Sigmoid colon (tissue), 7 donors: Measurements from ENCODE around the gene NUP54. TPM values are rescaled to one million over a fixed set of nuclear protein-coding genes. Genes with fewer than 3 reads are reported as not detected.

Experiments
- DNase-seq: peaks from one replicate; pipeline ENCODE4 v3.0.0-alpha.2; 2019
- H3K27ac ChIP-seq, 4 donors: fragments of 200-600 bp; sonication (generic); one replicate each; pipeline ENCODE4 v1.5.1; 2016 to 2019; ENCODE audit warnings: mild to moderate bottlenecking in 1 of 4
- H3K27me3 ChIP-seq, 3 donors: fragments of 200-600 bp; sonication (generic); one replicate each; pipeline ENCODE4 v1.5.1; 2019; ENCODE audit warnings: mild to moderate bottlenecking in 1 of 3
- H3K36me3 ChIP-seq, 4 donors: fragments of 200-600 bp; sonication (generic); one replicate each; pipeline ENCODE4 v1.5.1; 2016 to 2019
- H3K4me1 ChIP-seq, 4 donors: fragments of 200-600 bp; sonication (generic); one replicate each; pipeline ENCODE4 v1.5.1; 2017 to 2019
- H3K4me3 ChIP-seq, 4 donors: fragments of 200-600 bp; sonication (generic); one replicate each; pipeline ENCODE4 v1.5.1; 2017 to 2019; ENCODE audit warnings: mild to moderate bottlenecking in 2 of 4, moderate library complexity in 1 of 4
- H3K9me3 ChIP-seq, 4 donors: fragments of 200-600 bp in 3 of 4; sonication (generic) in 3 of 4; one replicate each; pipeline versions ENCODE4 v1.5.1 to v1.6.1; 2013 to 2019
- EP300 ChIP-seq, 4 donors: sonication (generic); formaldehyde crosslinking; IDR thresholded peaks; one replicate each; pipeline ENCODE4 v1.6.1; 2017; ENCODE audit warnings: antibody characterized with exemption in 4 of 4
- POLR2A ChIP-seq, 2 donors: fragments of 450-650 bp; IDR thresholded peaks; one replicate each; pipeline ENCODE4 v1.6.1; 2016; ENCODE audit warnings: antibody characterized with exemption in 2 of 2, mild to moderate bottlenecking in 2 of 2, moderate library complexity in 2 of 2
- POLR2AphosphoS5 ChIP-seq, 4 donors: sonication (generic); formaldehyde crosslinking; IDR thresholded peaks; one replicate each; pipeline ENCODE4 v1.6.1; 2017; ENCODE audit warnings: antibody characterized with exemption in 4 of 4
- WGBS, 2 donors: extraction: QIAGEN DNeasy Blood & Tissue Kit; methylation state at CpG; one replicate each; pipeline ENCODE4 v1.1.7; 2013; 5-methylcytosine and 5-hydroxymethylcytosine counted together
- intact Hi-C: fragments of 100-400 bp; cut with DNase I; formaldehyde crosslinking; loops from one replicate; pipeline ENCODE4 v1.15.1; 2023
- polyA plus RNA-seq, 3 donors: library from polyadenylated mRNA; stranded (reverse); fragments of 200-250 nt; gene quantifications; one replicate each; pipeline ENCODE4 v1.2.3, GENCODE V29; 2013
- total RNA-seq, 4 donors: library from RNA; depleted of rRNA; stranded (reverse); fragments of >200 nt; gene quantifications; one replicate each; pipeline ENCODE4 v1.1.0, GENCODE V29; 2016
- TF ChIP-seq, protein P1 (sequence below), 4 experiments: fragments of 450-650 bp in 3 of 4; fragments of 200-600 bp in 1 of 4; IDR thresholded peaks; one replicate each; pipeline ENCODE4 v1.5.1; 2016 to 2019; ENCODE audit warnings: antibody characterized with exemption in 4 of 4, mild to moderate bottlenecking in 3 of 4, moderate library complexity in 2 of 4
- donor health status: healthy with polysubstance abuse.
- donor health status: Bipolar disorder and iron deficiency.
- donor health status: healthy.

The NUP54 gene
- total and polyA plus RNA-seq, 7 donors, result 16.6 to 57.9 (median 38.0) TPM

GRCh38 chr4:76174216-76174615 lies 26.0 kb upstream of the NUP54 start:
- H3K27ac ChIP-seq, result peak overlapping the region in 3 of 4 donors; percentile 34 to 43 (median 36)

GRCh38 chr4:76168688-76169087 lies 20.5 kb upstream of the NUP54 start:
- no peak for DNase-seq
- H3K4me1 ChIP-seq, result peaks cover 0 to under 1% (median 0%) of the 10 kb centered on the region in 4 donors
- WGBS, 2 donors, result 97 to 98% methylated on average over 3 of the region's 3 CpGs
- no peaks in the 10 kb centered on the region for H3K9me3 ChIP-seq
- no peak overlapping the region for H3K4me3 ChIP-seq
- no peaks in the 10 kb centered on the region for H3K27me3 ChIP-seq
- intact Hi-C loops, result no loop called here
- peaks cover 18 to 89% (median 36%) of the 10 kb centered on the region in 4 donors for H3K36me3 ChIP-seq
- no peak for TF ChIP-seq POLR2AphosphoS5 (IDR thresholded peaks at IDR 0.05)
- TF ChIP-seq, protein P1, sequence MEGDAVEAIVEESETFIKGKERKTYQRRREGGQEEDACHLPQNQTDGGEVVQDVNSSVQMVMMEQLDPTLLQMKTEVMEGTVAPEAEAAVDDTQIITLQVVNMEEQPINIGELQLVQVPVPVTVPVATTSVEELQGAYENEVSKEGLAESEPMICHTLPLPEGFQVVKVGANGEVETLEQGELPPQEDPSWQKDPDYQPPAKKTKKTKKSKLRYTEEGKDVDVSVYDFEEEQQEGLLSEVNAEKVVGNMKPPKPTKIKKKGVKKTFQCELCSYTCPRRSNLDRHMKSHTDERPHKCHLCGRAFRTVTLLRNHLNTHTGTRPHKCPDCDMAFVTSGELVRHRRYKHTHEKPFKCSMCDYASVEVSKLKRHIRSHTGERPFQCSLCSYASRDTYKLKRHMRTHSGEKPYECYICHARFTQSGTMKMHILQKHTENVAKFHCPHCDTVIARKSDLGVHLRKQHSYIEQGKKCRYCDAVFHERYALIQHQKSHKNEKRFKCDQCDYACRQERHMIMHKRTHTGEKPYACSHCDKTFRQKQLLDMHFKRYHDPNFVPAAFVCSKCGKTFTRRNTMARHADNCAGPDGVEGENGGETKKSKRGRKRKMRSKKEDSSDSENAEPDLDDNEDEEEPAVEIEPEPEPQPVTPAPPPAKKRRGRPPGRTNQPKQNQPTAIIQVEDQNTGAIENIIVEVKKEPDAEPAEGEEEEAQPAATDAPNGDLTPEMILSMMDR (IDR thresholded peaks at IDR 0.05), result no peak
- no peak for TF ChIP-seq POLR2A (IDR thresholded peaks at IDR 0.05)
- TF ChIP-seq EP300 (IDR thresholded peaks at IDR 0.05), result no peak
- no peak overlapping the region for H3K27ac ChIP-seq

More at GRCh38 chr4:76174216-76174615, 26.0 kb upstream of the NUP54 start:
- intact Hi-C loops, result no loop called here
- Histone ChIP-seq H3K4me3 (no peak overlapping the region), H3K27me3 (no peaks in the 10 kb centered on the region), H3K36me3 (peaks cover 5 to 80% (median 22%) of the 10 kb centered on the region in 4 donors), H3K4me1 (peaks cover 0 to 14% (median 8%) of the 10 kb centered on the region in 4 donors), H3K9me3 (no peaks in the 10 kb centered on the region)
- 76 to 85% methylated on average over 6 of the region's 6 CpGs for WGBS, 2 donors
- TF ChIP-seq POLR2A (IDR thresholded peaks at IDR 0.05) (no peak), POLR2AphosphoS5 (IDR thresholded peaks at IDR 0.05) (no peak), EP300 (IDR thresholded peaks at IDR 0.05) (no peak)
- TF ChIP-seq, protein P1 (IDR thresholded peaks at IDR 0.05), result no peak
- DNase-seq, result no peak

DNA sequence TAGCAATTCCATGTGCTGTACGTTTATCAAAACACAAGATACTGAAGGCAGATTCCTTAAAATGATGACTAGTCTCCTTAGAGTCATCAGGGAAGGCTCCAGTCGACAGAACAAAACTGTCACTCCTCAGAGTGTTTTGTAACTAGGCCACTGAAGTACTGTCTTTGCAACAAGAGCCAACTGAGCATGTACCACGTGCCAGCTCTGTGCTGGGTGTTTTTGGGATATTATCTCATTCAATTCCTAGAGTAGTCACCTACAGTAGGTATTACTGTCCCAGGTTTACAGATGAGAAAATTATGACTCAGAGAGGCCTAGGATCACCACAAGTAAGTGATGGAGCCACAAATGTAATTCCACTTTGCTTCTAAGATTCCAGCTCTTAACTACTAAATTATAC lies 18.3 kb upstream of the NUP54 start:
- intact Hi-C loops, result no loop called here
- WGBS, 2 donors, result 93 to 95% methylated on average over 3 of the region's 3 CpGs
- Histone ChIP-seq H3K27ac (no peak overlapping the region), H3K36me3 (peaks cover 15 to 90% (median 47%) of the 10 kb centered on the region in 4 donors), H3K4me3 (no peak overlapping the region), H3K27me3 (no peaks in the 10 kb centered on the region), H3K9me3 (no peaks in the 10 kb centered on the region), H3K4me1 (no peaks in the 10 kb centered on the region)
- no peak for DNase-seq
- TF ChIP-seq POLR2AphosphoS5 (IDR thresholded peaks at IDR 0.05) (no peak), EP300 (IDR thresholded peaks at IDR 0.05) (no peak), POLR2A (IDR thresholded peaks at IDR 0.05) (no peak)
- TF ChIP-seq, protein P1 (IDR thresholded peaks at IDR 0.05), result no peak

DNA sequence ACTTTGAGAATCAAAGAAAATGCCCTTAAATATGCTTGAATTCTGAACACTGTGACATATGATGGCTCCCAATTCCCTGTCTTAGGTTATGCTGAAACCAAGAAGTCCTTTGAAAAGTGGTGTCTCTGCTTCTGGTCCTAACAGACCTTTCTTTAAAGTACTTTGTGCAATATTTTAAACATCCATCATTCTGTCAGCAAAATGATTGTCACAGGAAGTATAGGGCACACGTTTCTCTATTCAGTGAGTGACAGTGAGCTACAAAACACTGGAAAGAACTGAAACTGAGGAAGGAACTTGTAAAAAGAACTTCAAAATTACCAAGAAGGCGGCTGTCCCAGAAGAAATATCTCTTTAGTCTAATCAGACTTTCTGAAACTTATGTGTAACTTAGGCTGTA lies 12.2 kb upstream of the NUP54 start:
- no peaks in the 10 kb centered on the region for H3K27me3 ChIP-seq
- H3K4me3 ChIP-seq, result no peak overlapping the region
- no peak for TF ChIP-seq EP300 (IDR thresholded peaks at IDR 0.05)
- TF ChIP-seq, protein P1 (IDR thresholded peaks at IDR 0.05), result no peak
- TF ChIP-seq POLR2A (IDR thresholded peaks at IDR 0.05), result no peak
- TF ChIP-seq POLR2AphosphoS5 (IDR thresholded peaks at IDR 0.05), result no peak
- H3K36me3 ChIP-seq, result peaks cover 10 to 69% (median 38%) of the 10 kb centered on the region in 4 donors
- WGBS, 2 donors, result 20 to 54% methylated on average over 2 of the region's 2 CpGs
- H3K9me3 ChIP-seq, result no peaks in the 10 kb centered on the region
- intact Hi-C loops, result no loop called here
- no peak overlapping the region for H3K27ac ChIP-seq
- H3K4me1 ChIP-seq, result no peaks in the 10 kb centered on the region
- DNase-seq, result no peak

- TF ChIP-seq EP300 (IDR thresholded peaks at IDR 0.05), result no peak
- TF ChIP-seq, protein P1 (IDR thresholded peaks at IDR 0.05), result no peak
- TF ChIP-seq POLR2AphosphoS5 (IDR thresholded peaks at IDR 0.05), result no peak
- no peak for TF ChIP-seq POLR2A (IDR thresholded peaks at IDR 0.05)
- Histone ChIP-seq H3K9me3 (no peaks in the 10 kb centered on the region), H3K4me1 (no peaks in the 10 kb centered on the region), H3K27ac (no peak overlapping the region), H3K27me3 (no peaks in the 10 kb centered on the region), H3K4me3 (no peak overlapping the region), H3K36me3 (peaks cover 6 to 32% (median 16%) of the 10 kb centered on the region in 4 donors)
- intact Hi-C loops, result no loop called here
- WGBS, 2 donors, result 9 to 27% methylated on average over 2 of the region's 2 CpGs
- no peak for DNase-seq
Observed at GRCh38 chr4:76156635-76157034, 8.4 kb upstream of the NUP54 start.
